ENCODE measurements around the gene SORCS2.

SORCS2 gene

GRCh38 chr4:7745301-7745885, 553.1 kb downstream of the SORCS2 start:
- DNase-seq: no peak

- no peak for DNase-seq
Observed at GRCh38 chr4:7746351-7747061, 554.2 kb downstream of the SORCS2 start.

- DNase-seq: no peak
Observed at GRCh38 chr4:7747062-7747385, 554.7 kb downstream of the SORCS2 start.

- no peak for DNase-seq
Observed at GRCh38 chr4:7747566-7747965, 555.2 kb downstream of the SORCS2 start.

- DNase-seq: no peak
Observed at GRCh38 chr4:7750523-7750922, 558.2 kb downstream of the SORCS2 start.

GRCh38 chr4:7750972-7751371, 558.6 kb downstream of the SORCS2 start:
- no peak for DNase-seq

GRCh38 chr4:7752649-7753048, 560.3 kb downstream of the SORCS2 start:
- no peak for DNase-seq

GRCh38 chr4:7753271-7753670, 560.9 kb downstream of the SORCS2 start:
- no peak for DNase-seq

GRCh38 chr4:7753931-7754465, 561.7 kb downstream of the SORCS2 start:
- no peak for DNase-seq

GRCh38 chr4:7754565-7755262, 562.4 kb downstream of the SORCS2 start:
- DNase-seq: no peak

GRCh38 chr4:7755561-7755960, 563.2 kb downstream of the SORCS2 start:
- DNase-seq: no peak

- no peak for DNase-seq
Observed at GRCh38 chr4:7756071-7756470, 563.7 kb downstream of the SORCS2 start.

- DNase-seq: no peak
Observed at GRCh38 chr4:7756561-7757355, 564.4 kb downstream of the SORCS2 start.

- no peak for DNase-seq
Observed at GRCh38 chr4:7757501-7758471, 565.4 kb downstream of the SORCS2 start.

- DNase-seq: no peak
Observed at GRCh38 chr4:7758476-7758875, 566.1 kb downstream of the SORCS2 start.

- DNase-seq: peak; percentile 63
Observed at GRCh38 chr4:7759216-7759615, 566.9 kb downstream of the SORCS2 start.

GRCh38 chr4:7759635-7760034, 567.3 kb downstream of the SORCS2 start:
- DNase-seq: no peak

- DNase-seq: no peak
Observed at GRCh38 chr4:7760228-7760627, 567.9 kb downstream of the SORCS2 start.

- no peak for DNase-seq
Observed at GRCh38 chr4:7760706-7761105, 568.4 kb downstream of the SORCS2 start.

GRCh38 chr4:7761312-7761711, 569.0 kb downstream of the SORCS2 start:
- no peak for DNase-seq

- DNase-seq: peak; percentile 43
Observed at GRCh38 chr4:7761720-7762119, 569.4 kb downstream of the SORCS2 start.

All from activated gamma-delta T cell treated with Interleukin-2 at 50 U/mL for 16 hours (primary cell).